Nephron (organoid): ENCODE data around the gene CBFB.

Experiments
- H3K27ac Mint-ChIP-seq, 3 experiments: 2 replicates each; pipeline ENCODE4 v1.8.0; 2020; ENCODE audit warnings: mixed read lengths in 3 of 3, mild to moderate bottlenecking in 2 of 3, moderate library complexity in 1 of 3
- H3K27me3 Mint-ChIP-seq: 2 replicates; pipeline ENCODE4 v1.8.0; 2021; ENCODE audit warnings: low read depth, mild to moderate bottlenecking, moderate library complexity, mixed read lengths
- H3K36me3 Mint-ChIP-seq: 2 replicates; pipeline ENCODE4 v1.8.0; 2020; ENCODE audit warnings: low read depth, mixed read lengths
- H3K4me1 Mint-ChIP-seq: 2 replicates; pipeline ENCODE4 v1.8.0; 2020; ENCODE audit warnings: mixed read lengths
- H3K4me3 Mint-ChIP-seq, 3 experiments: 2 replicates each; pipeline ENCODE4 v1.8.0; 2020; ENCODE audit warnings: mild to moderate bottlenecking in 3 of 3, mixed read lengths in 3 of 3, moderate library complexity in 2 of 3
- H3K9me3 Mint-ChIP-seq: 2 replicates; pipeline ENCODE4 v1.8.0; 2020; ENCODE audit warnings: mixed read lengths
- TF ChIP-seq, protein P1 (sequence below), 3 experiments: fragments of 200-600 bp; sonication (generic); IDR thresholded peaks; one replicate each; pipeline ENCODE4 v1.5.0; 2021; ENCODE audit warnings: antibody characterized with exemption in 3 of 3; ENCODE audit not compliant: unreplicated experiment in 3 of 3

Gene CBFB

GRCh38 chr16:67006930-67007658 lies 21.9 kb upstream of the CBFB start:
- H3K27ac Mint-ChIP-seq: no peak overlapping the region
- peaks cover 3% of the 10 kb centered on the region for H3K36me3 Mint-ChIP-seq
- no peaks in the 10 kb centered on the region for H3K9me3 Mint-ChIP-seq
- H3K4me1 Mint-ChIP-seq: no peaks in the 10 kb centered on the region
- TF ChIP-seq, protein P1, sequence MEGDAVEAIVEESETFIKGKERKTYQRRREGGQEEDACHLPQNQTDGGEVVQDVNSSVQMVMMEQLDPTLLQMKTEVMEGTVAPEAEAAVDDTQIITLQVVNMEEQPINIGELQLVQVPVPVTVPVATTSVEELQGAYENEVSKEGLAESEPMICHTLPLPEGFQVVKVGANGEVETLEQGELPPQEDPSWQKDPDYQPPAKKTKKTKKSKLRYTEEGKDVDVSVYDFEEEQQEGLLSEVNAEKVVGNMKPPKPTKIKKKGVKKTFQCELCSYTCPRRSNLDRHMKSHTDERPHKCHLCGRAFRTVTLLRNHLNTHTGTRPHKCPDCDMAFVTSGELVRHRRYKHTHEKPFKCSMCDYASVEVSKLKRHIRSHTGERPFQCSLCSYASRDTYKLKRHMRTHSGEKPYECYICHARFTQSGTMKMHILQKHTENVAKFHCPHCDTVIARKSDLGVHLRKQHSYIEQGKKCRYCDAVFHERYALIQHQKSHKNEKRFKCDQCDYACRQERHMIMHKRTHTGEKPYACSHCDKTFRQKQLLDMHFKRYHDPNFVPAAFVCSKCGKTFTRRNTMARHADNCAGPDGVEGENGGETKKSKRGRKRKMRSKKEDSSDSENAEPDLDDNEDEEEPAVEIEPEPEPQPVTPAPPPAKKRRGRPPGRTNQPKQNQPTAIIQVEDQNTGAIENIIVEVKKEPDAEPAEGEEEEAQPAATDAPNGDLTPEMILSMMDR (IDR thresholded peaks at IDR 0.05; ENCODE audit: unreplicated experiment in 3 of 3): no peak
- no peak overlapping the region for H3K4me3 Mint-ChIP-seq
- peaks cover 39% of the 10 kb centered on the region for H3K27me3 Mint-ChIP-seq

GRCh38 chr16:67009158-67009557 lies 19.8 kb upstream of the CBFB start:
- Mint-ChIP-seq H3K27me3 (peaks cover 19% of the 10 kb centered on the region), H3K4me3 (no peak overlapping the region), H3K27ac (peak overlapping the region in 1 of 3 experiments; percentile 55), H3K36me3 (no peaks in the 10 kb centered on the region), H3K9me3 (no peaks in the 10 kb centered on the region), H3K4me1 (peaks cover 8% of the 10 kb centered on the region)
- TF ChIP-seq, protein P1 (IDR thresholded peaks at IDR 0.05; ENCODE audit: unreplicated experiment in 3 of 3): no peak

GRCh38 chr16:67011274-67011673 lies 17.7 kb upstream of the CBFB start:
- no peak overlapping the region for H3K4me3 Mint-ChIP-seq
- H3K9me3 Mint-ChIP-seq: no peaks in the 10 kb centered on the region
- TF ChIP-seq, protein P1 (IDR thresholded peaks at IDR 0.05; ENCODE audit: unreplicated experiment in 3 of 3): no peak
- H3K4me1 Mint-ChIP-seq: peaks cover 26% of the 10 kb centered on the region
- peak overlapping the region in 2 of 3 experiments; percentile 19 to 23 for H3K27ac Mint-ChIP-seq
- no peaks in the 10 kb centered on the region for H3K36me3 Mint-ChIP-seq
- H3K27me3 Mint-ChIP-seq: peaks cover 10% of the 10 kb centered on the region

GRCh38 chr16:67013233-67013822 lies 15.6 kb upstream of the CBFB start:
- Mint-ChIP-seq H3K27ac (peak overlapping the region; percentile 90 to 99 (median 93)), H3K36me3 (no peaks in the 10 kb centered on the region), H3K4me1 (peaks cover 36% of the 10 kb centered on the region), H3K9me3 (no peaks in the 10 kb centered on the region), H3K4me3 (peak overlapping the region; percentile 67 to 83 (median 80)), H3K27me3 (peaks cover 8% of the 10 kb centered on the region)
- TF ChIP-seq, protein P1 (IDR thresholded peaks at IDR 0.05; ENCODE audit: unreplicated experiment in 3 of 3): no peak

DNA sequence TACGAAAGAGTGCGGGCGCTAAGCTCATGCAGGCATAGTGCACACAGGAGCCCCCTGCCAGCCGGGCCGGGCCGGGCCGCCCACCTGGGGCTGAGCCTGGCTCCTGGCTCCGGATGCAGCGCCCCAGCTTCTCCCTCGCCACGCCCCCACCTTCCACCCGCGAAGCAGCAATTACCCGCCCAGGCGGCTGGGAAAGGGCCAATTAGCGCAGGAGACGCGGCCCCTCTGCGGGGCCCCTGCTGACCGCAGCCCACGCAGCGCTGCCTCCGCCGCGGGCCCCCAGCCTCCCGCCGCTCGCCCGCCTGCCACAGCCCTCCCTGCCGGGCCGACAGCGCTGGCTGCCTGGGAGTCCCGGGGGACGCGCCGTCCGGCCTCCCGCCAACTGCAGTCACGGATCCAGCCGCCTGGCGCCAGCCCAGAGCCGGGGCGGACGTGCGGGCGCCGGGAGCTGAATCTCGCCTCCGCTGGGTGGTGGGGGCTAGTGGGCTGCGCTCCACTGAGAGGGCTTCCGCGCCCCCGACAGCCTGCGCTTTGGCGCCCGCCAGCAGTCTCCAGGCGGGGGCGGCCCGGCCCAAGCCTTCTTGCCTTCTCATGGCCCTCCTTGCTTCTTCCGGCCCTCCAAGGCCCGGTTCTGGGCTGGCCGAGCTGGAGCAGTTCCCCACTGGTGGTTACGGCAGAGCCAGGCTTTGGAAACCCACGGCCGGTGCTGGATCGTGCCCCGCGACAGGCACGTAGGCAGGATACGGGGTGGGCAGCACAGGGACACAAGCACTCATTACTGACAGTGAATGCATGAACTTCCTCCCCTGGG lies 14.9 kb upstream of the CBFB start:
- TF ChIP-seq, protein P1 (IDR thresholded peaks at IDR 0.05; ENCODE audit: unreplicated experiment in 3 of 3): peak; percentile 21 to 41 (median 39)

More for the DNA sequence above, 14.9 kb upstream of the CBFB start:
- Mint-ChIP-seq H3K4me3 (peak overlapping the region; percentile 72 to 83 (median 80)), H3K27me3 (peaks cover 7% of the 10 kb centered on the region), H3K27ac (peak overlapping the region; percentile 90 to 99 (median 95)), H3K36me3 (no peaks in the 10 kb centered on the region), H3K4me1 (peaks cover 36% of the 10 kb centered on the region), H3K9me3 (no peaks in the 10 kb centered on the region)
